Adipose tissue (tissue), 3 donors: Measurements from ENCODE around the gene FBN2. TPM values are rescaled to one million over a fixed set of nuclear protein-coding genes. Genes with fewer than 3 reads are reported as not detected.
"Not testable (repeated sequence)": the region's sequence is repeated elsewhere in the genome, so short reads cannot be mapped to it uniquely, and the experiment has no call there.

Experiments used
- H3K27ac ChIP-seq: one replicate; pipeline ENCODE4 v1.5.1; 2013; ENCODE audit warnings: low read depth, low read length
- WGBS, 3 donors: extraction: QIAGEN DNeasy Blood & Tissue Kit; methylation state at CpG; one replicate each; pipeline ENCODE4 v1.1.7; 2013; 5-methylcytosine and 5-hydroxymethylcytosine counted together
- polyA plus RNA-seq, 3 donors: library from polyadenylated mRNA; stranded (reverse); fragments of 200-250 nt; gene quantifications; one replicate each; pipeline ENCODE4 v1.2.3, GENCODE V29; 2013
- donor health status: healthy with polysubstance abuse.
- donor health status: Bipolar disorder and iron deficiency.
- donor health status: healthy.

FBN2 gene
- polyA plus RNA-seq, 3 donors = 0.01 to 0.15 (median 0.11) TPM

- WGBS, 3 donors = 77 to 94% (median 79%) methylated on average over 1 of the region's 1 CpG
- H3K27ac ChIP-seq = no peak overlapping the region
Observed at GRCh38 chr5:128407944-128408343, 130.1 kb downstream of the FBN2 start.

DNA sequence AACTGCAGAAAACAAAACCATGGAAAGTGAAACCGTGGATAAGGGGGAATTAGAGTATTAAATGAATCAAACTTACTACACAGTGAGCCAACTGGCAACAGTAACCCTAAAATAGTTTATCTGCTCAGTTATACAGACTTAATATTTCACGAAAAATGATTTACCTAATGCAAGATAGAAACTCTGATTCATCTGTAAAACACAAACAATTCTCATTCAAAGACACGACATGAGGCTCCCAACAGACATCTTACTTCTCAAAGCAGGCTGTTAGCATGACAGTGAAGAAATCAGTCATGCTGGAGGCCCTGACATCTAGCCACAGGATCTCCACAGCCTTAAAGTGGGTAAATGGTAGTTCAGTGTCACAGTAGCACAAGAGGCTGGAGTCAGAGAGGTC lies 131.2 kb downstream of the FBN2 start:
- WGBS, 3 donors = 48 to 50% (median 50%) methylated on average over 3 of the region's 3 CpGs
- no peak overlapping the region for H3K27ac ChIP-seq

GRCh38 chr5:128405159-128405558 lies 132.9 kb downstream of the FBN2 start:
- 67 to 91% (median 91%) methylated on average over 2 of the region's 2 CpGs for WGBS, 3 donors
- H3K27ac ChIP-seq = no peak overlapping the region

DNA sequence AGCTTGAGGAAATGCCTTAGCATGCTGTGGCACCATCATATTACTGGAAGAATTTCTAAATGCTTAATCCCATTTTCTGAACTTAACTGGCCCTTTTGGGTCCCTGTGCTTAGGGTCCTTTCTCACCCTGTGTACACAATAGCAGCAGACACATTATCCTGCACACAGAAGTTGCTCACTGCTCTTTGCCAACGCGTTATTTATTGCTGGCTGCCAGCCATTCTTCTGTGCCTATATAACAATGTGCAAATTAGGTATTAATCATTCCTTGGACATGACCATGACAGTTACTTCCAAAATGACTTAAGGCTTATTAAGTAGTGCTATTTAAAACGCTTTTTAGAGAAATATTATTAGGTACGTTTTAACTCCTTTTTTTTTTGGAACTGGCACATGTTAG lies 134.7 kb downstream of the FBN2 start:
- 22 to 61% (median 47%) methylated on average over 4 of the region's 4 CpGs for WGBS, 3 donors
- H3K27ac ChIP-seq = no peak overlapping the region

DNA sequence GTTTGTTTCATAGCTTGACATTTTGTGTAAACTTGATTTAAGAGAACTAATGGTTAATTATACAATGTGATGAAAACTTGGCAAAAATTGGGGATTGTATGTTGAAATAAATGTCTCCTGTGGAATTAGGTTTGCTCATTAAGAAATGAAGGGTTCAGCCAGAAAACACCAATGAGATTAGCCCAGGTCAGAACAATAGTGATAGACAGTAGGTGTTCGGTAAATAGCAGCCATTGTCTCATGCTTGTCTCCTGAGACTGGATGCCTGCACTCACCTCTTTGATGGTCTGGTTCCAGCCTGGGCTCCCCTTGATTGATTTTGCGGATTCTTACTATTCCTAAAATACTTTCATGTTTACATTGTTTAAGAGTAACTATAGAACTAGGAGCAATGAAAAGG lies 135.5 kb downstream of the FBN2 start:
- 52 to 73% (median 67%) methylated on average over 2 of the region's 2 CpGs for WGBS, 3 donors
- no peak overlapping the region for H3K27ac ChIP-seq

DNA sequence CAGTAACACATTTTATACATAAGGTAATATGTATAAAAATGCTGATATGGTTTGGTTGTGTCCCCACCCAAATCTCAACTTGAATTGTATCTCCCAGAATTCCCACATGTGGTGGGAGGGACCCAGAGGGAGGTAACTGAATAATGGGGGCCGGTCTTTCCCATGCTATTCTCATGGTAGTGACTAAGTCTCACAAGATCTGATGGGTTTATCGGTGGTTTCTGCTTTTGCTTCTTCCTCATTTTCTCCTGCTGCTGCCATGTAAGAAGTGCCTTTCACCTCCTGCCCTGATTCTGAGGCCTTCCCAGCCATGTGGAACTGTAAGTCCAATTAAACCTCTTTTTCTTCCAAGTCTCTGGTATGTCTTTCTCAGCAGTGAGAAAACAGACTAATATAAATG lies 137.3 kb downstream of the FBN2 start:
- H3K27ac ChIP-seq = not testable (repeated sequence)
- WGBS, 3 donors = 87 to 94% (median 92%) methylated on average over 2 of the region's 2 CpGs

DNA sequence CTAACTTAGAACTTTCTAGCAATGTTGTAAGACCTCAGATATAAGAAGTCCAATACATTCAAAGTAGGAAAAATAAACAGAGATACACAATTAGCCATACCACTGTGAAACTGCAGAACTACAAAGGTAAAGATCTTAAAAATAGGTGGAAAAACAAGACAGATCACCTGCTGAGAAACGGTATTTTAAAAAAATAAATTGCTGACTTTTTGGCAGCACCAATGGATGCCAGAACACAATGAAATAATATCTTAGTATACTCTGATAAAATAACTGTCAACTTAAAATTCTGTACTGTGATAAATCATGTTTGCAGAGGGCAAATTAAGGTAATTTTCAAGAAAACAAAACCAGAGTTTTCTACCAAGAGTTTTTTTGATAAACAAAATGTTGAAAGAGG lies 138.9 kb downstream of the FBN2 start:
- H3K27ac ChIP-seq = no peak overlapping the region
- WGBS, 3 donors = 45 to 80% (median 64%) methylated on average over 1 of the region's 1 CpG

DNA sequence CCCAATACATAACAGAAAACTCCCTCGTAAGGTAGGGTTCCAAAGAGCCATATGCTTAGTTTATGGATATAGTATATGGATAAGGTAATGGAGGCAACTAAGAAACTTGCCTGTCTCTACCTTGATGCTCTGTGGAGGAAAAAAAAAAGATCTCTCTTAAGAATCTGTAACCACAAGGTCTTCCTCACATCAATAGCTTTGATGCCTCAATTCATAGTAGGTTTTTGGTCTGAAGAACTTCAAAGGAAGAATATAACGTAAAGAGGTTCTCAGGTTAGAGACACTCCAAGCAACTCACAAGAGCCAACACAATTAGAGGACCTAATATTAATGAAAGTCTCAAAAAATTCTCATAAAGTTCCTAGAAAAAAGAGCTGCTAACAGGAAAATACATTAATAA lies 140.2 kb downstream of the FBN2 start:
- 75 to 91% (median 87%) methylated on average over 2 of the region's 2 CpGs for WGBS, 3 donors
- H3K27ac ChIP-seq = no peak overlapping the region

DNA sequence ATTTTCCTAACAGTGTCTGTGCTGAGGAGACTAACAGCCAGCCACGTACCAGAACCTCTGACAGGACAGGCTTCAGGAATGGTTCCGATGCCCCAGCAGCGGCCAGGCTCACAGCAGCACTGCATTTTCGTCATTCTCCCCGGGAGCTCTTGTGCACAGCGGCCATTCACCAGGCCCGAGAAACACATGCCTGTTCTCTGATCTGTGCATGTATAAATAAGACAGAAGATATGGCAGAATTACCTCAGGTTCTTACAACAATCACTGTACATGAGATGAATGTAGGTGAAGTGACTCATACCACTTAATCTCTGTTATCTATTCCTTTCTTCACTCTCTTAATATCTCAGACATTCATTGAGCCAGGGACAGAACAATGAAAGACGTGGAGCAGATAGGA lies 143.0 kb downstream of the FBN2 start:
- H3K27ac ChIP-seq = no peak overlapping the region
- 81 to 92% (median 92%) methylated on average over 8 of the region's 8 CpGs for WGBS, 3 donors

- H3K27ac ChIP-seq = no peak overlapping the region
- 86 to 94% (median 90%) methylated on average over 2 of the region's 2 CpGs for WGBS, 3 donors
Observed at GRCh38 chr5:128384068-128384467, 154.0 kb downstream of the FBN2 start.

DNA sequence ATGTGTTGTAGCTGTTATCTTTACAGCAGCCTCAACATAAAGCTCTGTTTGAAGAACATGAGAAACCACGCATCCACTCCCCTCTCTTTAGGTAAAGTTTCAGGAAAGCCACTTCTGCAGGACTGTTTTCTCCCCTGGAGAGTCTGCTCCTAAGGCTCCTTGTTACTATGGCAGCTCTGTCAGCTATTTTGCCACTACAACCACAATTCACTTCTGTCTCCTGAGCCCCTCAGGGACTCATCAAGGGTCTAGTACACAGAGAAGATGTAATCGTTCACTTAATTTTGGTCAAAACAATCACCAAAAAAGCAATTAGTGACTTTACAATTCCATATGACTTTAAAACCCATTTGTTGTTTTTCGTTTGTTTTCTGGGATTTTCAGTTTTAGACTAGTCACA lies 157.7 kb downstream of the FBN2 start:
- H3K27ac ChIP-seq = no peak overlapping the region
- 78 to 86% (median 82%) methylated on average over 3 of the region's 3 CpGs for WGBS, 3 donors

DNA sequence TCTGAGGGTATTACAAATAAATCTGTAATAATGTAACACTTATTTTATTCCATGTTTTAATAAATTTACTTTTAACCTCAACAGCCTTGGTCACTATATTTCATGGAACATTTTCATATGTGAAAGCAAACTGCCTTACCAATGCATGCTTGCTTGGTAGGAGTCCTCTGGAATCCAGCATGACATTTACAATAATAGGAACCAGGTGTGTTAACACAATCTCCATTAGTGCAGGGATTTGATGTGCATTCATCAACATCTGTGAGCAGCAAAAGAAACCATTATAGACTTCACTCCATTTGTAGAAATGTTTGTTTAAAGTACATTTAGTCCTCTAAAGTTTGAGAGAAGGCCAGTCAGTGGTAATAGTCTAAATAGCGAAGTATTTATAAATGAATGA lies 159.4 kb downstream of the FBN2 start:
- 83 to 97% (median 88%) methylated on average over 1 of the region's 1 CpG for WGBS, 3 donors
- no peak overlapping the region for H3K27ac ChIP-seq

GRCh38 chr5:128378196-128378595 lies 159.8 kb downstream of the FBN2 start:
- no peak overlapping the region for H3K27ac ChIP-seq
- 84 to 89% (median 85%) methylated on average over 2 of the region's 2 CpGs for WGBS, 3 donors

- 61 to 83% (median 78%) methylated on average over 1 of the region's 1 CpG for WGBS, 3 donors
- no peak overlapping the region for H3K27ac ChIP-seq
Observed at GRCh38 chr5:128376577-128376976, 161.5 kb downstream of the FBN2 start.

DNA sequence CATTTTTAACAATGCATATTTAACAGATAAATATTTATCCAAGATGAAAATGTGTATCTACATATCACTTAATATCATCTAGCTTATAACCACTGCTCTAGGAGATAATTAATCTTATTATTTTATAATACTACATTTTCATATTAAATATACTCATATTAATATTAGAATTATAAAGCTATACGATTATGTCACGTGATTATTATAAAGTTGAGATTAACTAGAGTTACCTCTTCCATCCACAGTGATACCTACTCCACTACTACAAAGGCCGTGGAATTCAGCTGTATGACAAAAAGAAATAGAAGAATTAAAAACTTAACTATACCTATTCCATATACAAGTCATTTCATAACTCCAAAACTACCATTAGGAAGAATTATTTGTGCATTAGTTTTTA lies 171.9 kb downstream of the FBN2 start:
- 83 to 94% (median 89%) methylated on average over 3 of the region's 3 CpGs for WGBS, 3 donors
- H3K27ac ChIP-seq = no peak overlapping the region

- no peak overlapping the region for H3K27ac ChIP-seq
- WGBS, 3 donors = 68 to 84% (median 68%) methylated on average over 4 of the region's 4 CpGs
Observed at GRCh38 chr5:128362370-128362769, 175.7 kb downstream of the FBN2 start.

GRCh38 chr5:128358826-128359225 lies 179.2 kb downstream of the FBN2 start:
- 83 to 91% (median 89%) methylated on average over 1 of the region's 1 CpG for WGBS, 3 donors
- no peak overlapping the region for H3K27ac ChIP-seq

DNA sequence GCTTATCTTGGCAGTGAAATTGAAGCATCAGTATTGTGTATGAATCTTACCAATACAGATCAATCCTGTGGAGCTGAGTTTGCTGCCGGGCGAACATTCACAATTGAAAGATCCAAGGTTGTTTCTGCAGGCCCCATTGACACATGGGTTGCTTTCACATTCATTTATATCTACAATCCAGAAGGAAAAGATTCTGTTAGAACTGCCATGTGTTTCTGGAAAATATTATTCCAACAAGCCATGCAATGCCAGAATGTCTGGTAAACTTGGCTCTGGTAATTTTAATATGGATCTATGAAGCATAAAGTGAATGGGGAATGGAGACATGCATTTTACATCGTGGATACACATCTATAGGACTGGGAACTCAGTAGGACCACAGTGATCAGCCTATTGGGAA lies 180.8 kb downstream of the FBN2 start:
- 87 to 94% (median 93%) methylated on average over 3 of the region's 3 CpGs for WGBS, 3 donors
- H3K27ac ChIP-seq = no peak overlapping the region

- H3K27ac ChIP-seq = no peak overlapping the region
- 86 to 94% (median 89%) methylated on average over 3 of the region's 3 CpGs for WGBS, 3 donors
Observed at GRCh38 chr5:128355961-128356360, 182.1 kb downstream of the FBN2 start.

DNA sequence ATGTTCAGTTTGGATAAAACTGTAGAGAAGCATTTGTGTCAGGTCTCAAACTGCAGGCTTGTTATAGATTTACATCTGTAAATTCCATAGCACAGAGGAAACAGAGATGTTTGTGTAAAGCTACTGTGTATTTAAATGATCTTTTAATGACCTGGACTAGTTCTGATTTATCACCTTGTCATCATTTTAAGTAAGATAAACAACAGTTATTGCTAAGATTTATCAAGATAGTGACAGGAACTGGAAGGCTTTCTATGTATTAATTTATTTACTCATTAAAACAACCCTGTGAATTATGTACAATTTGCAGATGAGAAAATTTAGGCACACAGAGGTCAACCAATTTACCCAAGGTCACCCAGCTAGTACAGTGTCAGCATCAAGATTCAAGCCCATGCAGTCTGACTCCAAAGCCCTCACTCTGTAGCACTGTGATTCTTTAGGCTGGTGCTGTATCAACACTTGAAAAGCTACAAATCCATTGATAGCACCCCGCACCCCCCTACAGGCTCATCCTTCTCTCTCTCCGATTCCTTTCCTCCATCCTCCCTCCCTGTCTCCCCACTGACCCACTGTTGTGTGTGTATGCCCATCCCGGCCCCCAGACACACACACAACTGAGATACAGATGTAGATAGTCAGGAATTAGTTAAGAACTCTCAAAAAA lies 184.5 kb downstream of the FBN2 start:
- WGBS, 3 donors = 76 to 91% (median 90%) methylated on average over 3 of the region's 3 CpGs
- no peak overlapping the region for H3K27ac ChIP-seq

DNA sequence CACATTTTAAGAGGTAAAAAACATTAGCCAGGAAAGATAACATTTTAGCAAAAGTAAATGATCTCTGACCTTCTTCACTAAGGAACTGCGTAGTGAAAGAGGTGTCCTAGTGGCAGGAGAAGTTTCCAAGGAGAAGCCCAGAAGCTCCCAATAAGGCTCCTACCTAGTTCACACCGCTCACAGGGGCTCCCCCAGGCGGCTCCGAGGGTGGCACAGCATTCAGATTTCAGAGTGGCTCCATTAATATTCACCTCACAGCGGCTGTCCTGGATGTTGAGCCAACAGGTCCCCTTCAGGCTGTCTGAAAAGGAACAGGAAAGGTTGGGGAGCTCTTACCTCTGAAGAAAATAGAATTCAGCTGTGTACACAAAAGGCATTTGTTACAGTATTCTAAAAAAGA lies 187.3 kb downstream of the FBN2 start:
- WGBS, 3 donors = 85 to 93% (median 93%) methylated on average over 5 of the region's 5 CpGs
- H3K27ac ChIP-seq = no peak overlapping the region
